ENCODE results near the gene LIPK.

LIPK gene

DNA sequence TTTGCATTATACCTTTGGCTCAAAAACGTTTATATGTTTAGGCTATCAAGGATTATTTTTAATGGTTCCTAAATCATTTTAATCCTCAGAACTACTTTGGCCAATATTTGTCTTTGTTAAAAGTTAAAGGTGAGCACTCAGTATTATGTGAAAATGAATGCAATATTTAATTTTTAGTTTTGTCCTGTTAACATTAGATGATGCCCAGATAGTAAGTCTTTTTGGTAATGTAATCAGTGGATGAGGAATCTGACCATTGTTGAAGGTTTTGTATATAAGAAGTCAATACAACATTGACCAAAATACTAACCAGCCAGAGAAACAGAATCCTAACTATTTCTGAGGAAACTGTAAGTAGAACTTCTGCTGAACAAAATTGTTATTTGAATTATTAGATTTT lies 41.9 kb upstream of the LIPK start, which contains the start of gene LIPF:
TSS of gene LIPF (plus strand) at position 301 of the 400 bp plus-strand sequence. CDS start 2,856 bp downstream, outside the sequence.
- TF ChIP-seq, protein P1, sequence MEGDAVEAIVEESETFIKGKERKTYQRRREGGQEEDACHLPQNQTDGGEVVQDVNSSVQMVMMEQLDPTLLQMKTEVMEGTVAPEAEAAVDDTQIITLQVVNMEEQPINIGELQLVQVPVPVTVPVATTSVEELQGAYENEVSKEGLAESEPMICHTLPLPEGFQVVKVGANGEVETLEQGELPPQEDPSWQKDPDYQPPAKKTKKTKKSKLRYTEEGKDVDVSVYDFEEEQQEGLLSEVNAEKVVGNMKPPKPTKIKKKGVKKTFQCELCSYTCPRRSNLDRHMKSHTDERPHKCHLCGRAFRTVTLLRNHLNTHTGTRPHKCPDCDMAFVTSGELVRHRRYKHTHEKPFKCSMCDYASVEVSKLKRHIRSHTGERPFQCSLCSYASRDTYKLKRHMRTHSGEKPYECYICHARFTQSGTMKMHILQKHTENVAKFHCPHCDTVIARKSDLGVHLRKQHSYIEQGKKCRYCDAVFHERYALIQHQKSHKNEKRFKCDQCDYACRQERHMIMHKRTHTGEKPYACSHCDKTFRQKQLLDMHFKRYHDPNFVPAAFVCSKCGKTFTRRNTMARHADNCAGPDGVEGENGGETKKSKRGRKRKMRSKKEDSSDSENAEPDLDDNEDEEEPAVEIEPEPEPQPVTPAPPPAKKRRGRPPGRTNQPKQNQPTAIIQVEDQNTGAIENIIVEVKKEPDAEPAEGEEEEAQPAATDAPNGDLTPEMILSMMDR (IDR thresholded peaks at IDR 0.05; ENCODE audit: extremely low read depth, missing control alignments): no peak
- DNase-seq (ENCODE audit: low spot score): no peak

DNA sequence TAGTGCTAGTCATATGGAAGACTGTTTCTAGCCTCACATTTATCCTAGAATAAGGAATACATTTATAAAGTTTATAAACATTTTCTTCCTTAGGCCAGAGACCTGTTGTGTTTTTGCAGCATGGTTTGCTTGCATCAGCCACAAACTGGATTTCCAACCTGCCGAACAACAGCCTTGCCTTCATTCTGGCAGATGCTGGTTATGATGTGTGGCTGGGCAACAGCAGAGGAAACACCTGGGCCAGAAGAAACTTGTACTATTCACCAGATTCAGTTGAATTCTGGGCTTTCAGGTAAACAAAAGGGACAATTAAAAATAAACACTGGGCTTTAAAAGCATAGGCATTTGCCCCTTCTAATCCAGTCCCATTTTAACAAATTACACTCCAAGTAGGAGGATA lies 37.6 kb upstream of the LIPK start:
- TF ChIP-seq, protein P1 (IDR thresholded peaks at IDR 0.05; ENCODE audit: extremely low read depth, missing control alignments): no peak
- DNase-seq (ENCODE audit: low spot score): no peak

DNA sequence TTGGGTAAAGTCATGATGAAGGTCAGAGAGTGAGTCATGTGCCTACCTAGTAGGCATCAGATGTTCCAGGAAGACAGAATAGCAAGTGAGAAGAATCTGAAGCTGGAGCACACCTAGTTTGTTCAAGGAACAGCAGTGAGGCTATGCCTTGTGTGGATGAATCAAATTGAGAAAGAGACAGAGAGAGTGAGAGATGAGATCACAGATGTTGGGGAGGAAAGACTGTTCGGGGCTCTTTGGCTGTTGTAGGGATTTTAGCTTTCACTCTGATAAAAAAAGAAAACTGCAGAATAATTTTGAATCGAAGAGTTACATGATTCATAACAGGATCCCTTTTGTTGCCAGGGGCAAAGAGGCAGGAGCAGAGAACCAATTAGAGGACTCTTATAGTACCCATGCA lies 35.6 kb upstream of the LIPK start:
- peak; percentile 26 for DNase-seq (ENCODE audit: low spot score)
- TF ChIP-seq, protein P1 (IDR thresholded peaks at IDR 0.05; ENCODE audit: extremely low read depth, missing control alignments): no peak

DNA sequence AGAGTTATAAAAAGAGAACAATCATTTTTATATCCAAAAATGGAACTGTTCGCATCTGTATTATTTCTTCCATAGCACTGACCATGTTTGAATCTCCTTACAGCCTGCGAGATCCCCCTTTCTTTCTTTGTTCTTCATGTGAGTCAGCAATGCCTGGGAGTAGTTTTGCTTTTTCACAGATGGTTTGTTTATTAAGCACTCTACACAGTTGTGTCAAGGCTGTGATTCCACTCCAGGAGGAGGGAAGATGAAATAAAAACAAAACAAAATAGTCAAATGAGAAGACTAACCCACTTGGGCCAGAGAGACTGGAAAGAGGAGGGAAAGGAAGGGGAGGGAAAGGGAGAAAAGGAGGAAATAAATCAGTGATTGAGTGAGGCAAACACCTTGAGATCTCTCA lies 34.0 kb upstream of the LIPK start:
- no peak for DNase-seq (ENCODE audit: low spot score)
- TF ChIP-seq, protein P1 (IDR thresholded peaks at IDR 0.05; ENCODE audit: extremely low read depth, missing control alignments): no peak

DNA sequence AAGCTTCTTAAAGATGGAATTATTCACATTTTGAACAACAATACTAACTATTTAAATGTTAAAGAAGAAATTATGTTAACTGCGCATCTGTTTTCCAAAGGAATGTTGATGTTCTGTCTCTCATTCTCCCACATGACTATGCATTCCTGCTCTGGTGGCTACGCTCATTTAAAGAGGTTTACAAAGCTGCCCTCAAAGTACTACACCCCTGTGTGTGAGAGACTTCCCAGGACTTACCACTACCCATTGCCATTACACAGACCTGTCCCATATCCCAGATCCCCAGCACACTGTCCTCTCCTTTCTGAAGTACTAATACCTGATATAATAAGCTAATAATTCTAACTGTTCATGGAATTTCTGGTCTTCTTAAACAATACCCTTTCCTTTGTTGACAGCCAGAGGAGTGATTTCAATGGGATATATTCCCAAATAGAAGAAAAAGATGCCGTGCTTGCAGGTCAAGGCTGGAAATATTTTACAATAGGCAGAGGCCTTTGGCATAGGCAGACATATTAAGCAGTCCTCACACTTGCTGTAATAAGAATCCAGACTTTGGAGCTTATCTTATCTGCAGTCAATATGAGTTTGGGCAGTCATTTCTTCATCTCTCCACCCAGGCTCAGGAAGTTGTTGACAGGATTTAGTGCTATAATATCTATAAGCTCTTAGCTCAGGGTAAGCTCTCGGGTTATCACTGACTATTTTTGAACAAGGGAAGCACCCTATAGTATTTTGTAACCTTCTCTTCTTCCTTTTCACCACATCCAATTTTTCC lies 29.6 kb upstream of the LIPK start:
- TF ChIP-seq, protein P1 (IDR thresholded peaks at IDR 0.05; ENCODE audit: extremely low read depth, missing control alignments): no peak
- no peak for DNase-seq (ENCODE audit: low spot score)

DNA sequence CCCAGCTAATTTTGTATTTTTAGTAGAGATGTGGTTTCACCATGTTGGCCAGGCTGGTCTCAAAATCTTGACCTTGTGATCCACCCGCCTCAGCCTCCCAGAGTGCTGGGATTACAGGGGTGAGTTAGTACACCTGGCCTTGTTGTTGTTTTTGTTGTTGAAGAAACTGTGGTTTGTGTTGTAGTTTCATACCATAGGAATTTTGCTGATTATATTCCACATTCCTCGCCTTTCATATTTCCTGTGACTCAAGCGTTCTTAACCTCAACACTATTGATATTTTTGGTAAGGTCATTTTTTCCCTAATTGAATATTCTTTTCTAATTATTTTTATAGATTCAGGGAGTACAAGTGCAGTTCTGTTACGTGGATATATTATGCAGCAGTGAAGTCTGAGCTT lies 25.1 kb upstream of the LIPK start:
- no peak for DNase-seq (ENCODE audit: low spot score)
- TF ChIP-seq, protein P1 (IDR thresholded peaks at IDR 0.05; ENCODE audit: extremely low read depth, missing control alignments): no peak

DNA sequence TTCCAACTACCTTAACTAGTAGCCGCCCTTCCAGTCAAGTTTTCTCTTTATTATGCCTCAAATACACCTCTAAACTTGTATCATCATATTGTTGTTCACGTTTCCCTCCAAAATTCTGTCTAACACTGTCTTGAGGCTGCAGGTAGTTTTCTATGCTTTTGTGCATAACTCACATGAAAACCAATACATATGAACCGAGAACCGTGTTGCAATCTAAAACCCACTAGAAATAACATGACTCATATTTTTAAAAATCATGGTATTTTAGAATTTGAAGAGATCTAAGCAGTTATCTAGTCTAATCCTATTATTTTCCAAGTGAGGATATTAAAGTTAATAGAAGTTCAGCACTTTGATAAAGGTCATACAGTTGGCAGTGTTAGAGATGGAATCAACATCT lies 23.6 kb upstream of the LIPK start:
- TF ChIP-seq, protein P1 (IDR thresholded peaks at IDR 0.05; ENCODE audit: extremely low read depth, missing control alignments): no peak
- no peak for DNase-seq (ENCODE audit: low spot score)

Data from GM20000 (cell line).